Tibial nerve (tissue), 3 donors: ENCODE data around the gene CHST10.

Experiments
- POLR2A ChIP-seq, 2 donors: fragments of 450-650 bp; IDR thresholded peaks; one replicate each; pipeline ENCODE4 v1.6.1; 2017; ENCODE audit warnings: antibody characterized with exemption in 2 of 2, mild to moderate bottlenecking in 2 of 2, moderate library complexity in 2 of 2
- TF ChIP-seq, protein P1 (sequence below), 5 experiments: fragments of 200-600 bp in 3 of 5; fragments of 450-650 bp in 2 of 5; sonication (generic) in 3 of 5; IDR thresholded peaks; one replicate each; pipeline ENCODE4 v1.5.1; 2016 to 2019; ENCODE audit warnings: antibody characterized with exemption in 5 of 5, mild to moderate bottlenecking in 3 of 5, moderate library complexity in 2 of 5

DNA sequence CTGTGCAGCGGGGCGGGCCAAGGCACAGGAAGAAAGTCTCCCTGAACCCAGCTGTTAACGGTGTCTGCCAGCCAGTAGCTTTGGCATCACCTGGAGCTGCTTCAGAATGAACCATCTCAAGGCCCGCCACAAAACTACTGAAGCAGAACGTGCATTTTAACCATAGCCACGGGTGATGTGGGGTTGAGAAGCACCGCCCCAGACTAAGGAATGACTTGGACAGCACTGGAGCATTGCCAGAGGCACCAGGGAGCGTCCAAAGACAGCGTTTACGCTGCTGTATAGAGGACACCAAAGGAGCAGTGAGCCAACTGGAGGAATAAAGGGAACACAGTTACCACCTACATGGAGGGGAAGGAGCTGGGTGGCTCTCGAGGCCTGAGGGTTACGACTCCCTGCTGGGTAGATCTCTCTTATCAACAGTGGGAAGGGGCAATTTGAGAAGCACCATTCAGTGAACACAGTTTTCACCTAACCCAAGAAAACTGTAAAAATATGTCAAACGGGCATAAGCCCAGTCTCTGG, 66.7 kb downstream of the CHST10 start:
- TF ChIP-seq, protein P1, sequence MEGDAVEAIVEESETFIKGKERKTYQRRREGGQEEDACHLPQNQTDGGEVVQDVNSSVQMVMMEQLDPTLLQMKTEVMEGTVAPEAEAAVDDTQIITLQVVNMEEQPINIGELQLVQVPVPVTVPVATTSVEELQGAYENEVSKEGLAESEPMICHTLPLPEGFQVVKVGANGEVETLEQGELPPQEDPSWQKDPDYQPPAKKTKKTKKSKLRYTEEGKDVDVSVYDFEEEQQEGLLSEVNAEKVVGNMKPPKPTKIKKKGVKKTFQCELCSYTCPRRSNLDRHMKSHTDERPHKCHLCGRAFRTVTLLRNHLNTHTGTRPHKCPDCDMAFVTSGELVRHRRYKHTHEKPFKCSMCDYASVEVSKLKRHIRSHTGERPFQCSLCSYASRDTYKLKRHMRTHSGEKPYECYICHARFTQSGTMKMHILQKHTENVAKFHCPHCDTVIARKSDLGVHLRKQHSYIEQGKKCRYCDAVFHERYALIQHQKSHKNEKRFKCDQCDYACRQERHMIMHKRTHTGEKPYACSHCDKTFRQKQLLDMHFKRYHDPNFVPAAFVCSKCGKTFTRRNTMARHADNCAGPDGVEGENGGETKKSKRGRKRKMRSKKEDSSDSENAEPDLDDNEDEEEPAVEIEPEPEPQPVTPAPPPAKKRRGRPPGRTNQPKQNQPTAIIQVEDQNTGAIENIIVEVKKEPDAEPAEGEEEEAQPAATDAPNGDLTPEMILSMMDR (IDR thresholded peaks at IDR 0.05): no peak
- TF ChIP-seq POLR2A (IDR thresholded peaks at IDR 0.05): no peak
